Hair follicle dermal papilla cell (primary cell): Measurements from ENCODE around the gene SLF1. TPM values are rescaled to one million over a fixed set of nuclear protein-coding genes. Genes with fewer than 3 reads are reported as not detected.

ENCODE experiments used
- total RNA-seq: library from RNA; depleted of rRNA; stranded (reverse); fragments of >200 nt; gene quantifications from 2 replicates; pipeline ENCODE4 v1.2.3, GENCODE V29; 2012

SLF1 gene
- total RNA-seq: 3.4 and 4.4 TPM in 2 replicates

DNA sequence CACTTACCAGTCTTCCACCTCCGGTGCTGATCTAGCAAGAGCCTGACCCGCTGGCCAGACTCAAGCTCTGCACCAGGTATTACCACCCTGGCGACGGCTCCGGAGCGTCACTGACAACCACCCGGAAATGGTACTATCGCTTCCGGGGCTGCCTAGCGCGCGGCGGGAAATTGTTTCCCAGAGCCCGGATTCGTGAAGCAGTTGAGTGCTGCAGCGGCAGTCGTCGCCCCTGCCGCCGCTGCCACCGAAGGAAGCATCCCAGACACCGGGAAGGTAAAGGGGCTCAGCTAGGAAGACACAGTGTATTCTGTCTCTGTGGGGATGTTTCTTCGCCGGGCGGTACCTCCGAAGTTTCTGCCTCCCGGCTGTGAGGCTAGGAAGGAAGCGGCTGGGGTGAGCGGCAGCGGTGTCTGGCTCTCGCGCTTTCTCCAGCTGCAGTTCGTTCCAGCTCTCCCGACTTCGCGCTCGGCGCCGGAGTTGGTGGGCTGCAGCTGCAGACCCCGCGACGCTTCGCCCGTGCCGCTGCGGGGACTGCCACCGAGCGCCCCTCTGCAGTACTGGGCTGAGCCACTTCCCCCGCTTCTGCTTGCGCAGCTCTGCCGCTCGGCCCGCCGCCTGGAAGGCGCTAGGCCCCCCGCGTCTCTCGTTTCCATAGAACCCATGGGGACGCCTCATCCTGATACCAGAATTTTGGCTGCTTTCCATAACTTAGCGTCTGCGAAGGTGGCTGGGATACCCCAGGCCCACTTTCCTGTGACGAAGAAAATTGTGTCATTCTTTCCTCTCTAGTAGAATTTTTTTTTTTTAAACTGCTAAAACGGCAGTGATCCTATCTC is at the start of gene SLF1, which contains the start of gene KIAA0825:
TSS of gene SLF1 (plus strand) at position 177 of the 836 bp plus-strand sequence. CDS start 10,142 bp downstream, outside the sequence.
TSS of gene KIAA0825 (minus strand) at position 112 of the 836 bp plus-strand sequence. CDS start 81,478 bp downstream, outside the sequence.

Other genes with a start within 250 kb of the SLF1 start
- gene KIAA0825, start 65 bp upstream of the SLF1 start, total RNA-seq: 8.4 and 12.3 TPM in 2 replicates